Endothelial cell of umbilical vein (primary cell): ENCODE data around the gene CDK5RAP2.

Source experiments
- EZH2 ChIP-seq: IDR thresholded peaks from 2 replicates; pipeline ENCODE4 v1.6.1; 2012; ENCODE audit warnings: borderline replicate concordance, low read depth, mild to moderate bottlenecking, moderate library complexity, low read length, inconsistent platforms; ENCODE audit not compliant: severe bottlenecking
- GATA2 ChIP-seq: IDR thresholded peaks from 2 replicates; pipeline ENCODE4 v1.7.0; 2011; ENCODE audit warnings: low read depth, mild to moderate bottlenecking, moderate library complexity, mixed read lengths, low read length; ENCODE audit not compliant: insufficient read length, insufficient read depth
- JUN ChIP-seq: IDR thresholded peaks from 2 replicates; pipeline ENCODE4 v1.6.1; 2011; ENCODE audit warnings: borderline replicate concordance, low read depth; ENCODE audit not compliant: insufficient read length, insufficient read depth
- MYC ChIP-seq: IDR thresholded peaks from one replicate; pipeline ENCODE4 v1.6.1; 2011; ENCODE audit warnings: mild to moderate bottlenecking, low read depth, low read length
- POLR2A ChIP-seq: IDR thresholded peaks from 2 replicates; pipeline ENCODE4 v1.6.1; 2012; ENCODE audit warnings: low read depth, mild to moderate bottlenecking, control low read depth, low read length
- POLR2AphosphoS5 ChIP-seq: IDR thresholded peaks from 2 replicates; pipeline ENCODE4 v1.6.1; 2012; ENCODE audit warnings: low read depth, mild to moderate bottlenecking, control low read depth, low read length, moderate library complexity; ENCODE audit not compliant: insufficient read depth
- TF ChIP-seq, protein P1 (sequence below), 2 donors: IDR thresholded peaks; 1 replicate in 1 of 2; 2 replicates in 1 of 2; pipeline ENCODE4 v1.5.1; 2011; ENCODE audit warnings: low read length in 2 of 2, mild to moderate bottlenecking in 2 of 2, moderate library complexity in 2 of 2, control low read depth in 1 of 2, inconsistent platforms in 1 of 2, low read depth in 1 of 2; ENCODE audit not compliant: insufficient read depth in 1 of 2; ENCODE audit errors: extremely low read depth in 1 of 2
- TF ChIP-seq, protein P2 (sequence below): IDR thresholded peaks from 2 replicates; pipeline ENCODE4 v1.6.1; 2011; ENCODE audit not compliant: insufficient read depth, insufficient read length

DNA sequence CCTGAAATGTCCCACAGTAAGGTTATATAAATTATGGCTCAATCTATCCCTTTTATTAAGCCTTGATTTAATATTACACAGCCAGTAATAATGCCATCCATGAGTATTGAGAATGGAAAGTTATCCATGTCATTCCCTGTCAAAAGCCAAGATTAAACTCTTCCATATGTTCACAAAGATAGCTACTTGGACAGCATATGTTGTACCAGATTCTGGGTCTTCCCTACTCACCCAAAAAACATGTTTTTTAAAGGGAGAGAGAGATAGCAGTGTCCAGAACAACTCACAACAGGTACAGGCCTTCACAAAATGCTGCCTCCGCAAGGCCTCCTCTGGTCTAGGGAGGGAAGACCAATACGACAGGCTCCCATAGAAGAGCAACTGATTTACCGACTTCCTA is 15.4 kb downstream of the CDK5RAP2 start:
- TF ChIP-seq, protein P1, sequence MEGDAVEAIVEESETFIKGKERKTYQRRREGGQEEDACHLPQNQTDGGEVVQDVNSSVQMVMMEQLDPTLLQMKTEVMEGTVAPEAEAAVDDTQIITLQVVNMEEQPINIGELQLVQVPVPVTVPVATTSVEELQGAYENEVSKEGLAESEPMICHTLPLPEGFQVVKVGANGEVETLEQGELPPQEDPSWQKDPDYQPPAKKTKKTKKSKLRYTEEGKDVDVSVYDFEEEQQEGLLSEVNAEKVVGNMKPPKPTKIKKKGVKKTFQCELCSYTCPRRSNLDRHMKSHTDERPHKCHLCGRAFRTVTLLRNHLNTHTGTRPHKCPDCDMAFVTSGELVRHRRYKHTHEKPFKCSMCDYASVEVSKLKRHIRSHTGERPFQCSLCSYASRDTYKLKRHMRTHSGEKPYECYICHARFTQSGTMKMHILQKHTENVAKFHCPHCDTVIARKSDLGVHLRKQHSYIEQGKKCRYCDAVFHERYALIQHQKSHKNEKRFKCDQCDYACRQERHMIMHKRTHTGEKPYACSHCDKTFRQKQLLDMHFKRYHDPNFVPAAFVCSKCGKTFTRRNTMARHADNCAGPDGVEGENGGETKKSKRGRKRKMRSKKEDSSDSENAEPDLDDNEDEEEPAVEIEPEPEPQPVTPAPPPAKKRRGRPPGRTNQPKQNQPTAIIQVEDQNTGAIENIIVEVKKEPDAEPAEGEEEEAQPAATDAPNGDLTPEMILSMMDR (IDR thresholded peaks at IDR 0.05; ENCODE audit: extremely low read depth in 1 of 2, insufficient read depth in 1 of 2, low read depth in 1 of 2, low read length in 2 of 2), result no peak
- TF ChIP-seq POLR2A (no peak), POLR2AphosphoS5 (no peak), GATA2 (no peak), EZH2 (no peak), JUN (no peak), MYC (no peak)
- TF ChIP-seq, protein P2, sequence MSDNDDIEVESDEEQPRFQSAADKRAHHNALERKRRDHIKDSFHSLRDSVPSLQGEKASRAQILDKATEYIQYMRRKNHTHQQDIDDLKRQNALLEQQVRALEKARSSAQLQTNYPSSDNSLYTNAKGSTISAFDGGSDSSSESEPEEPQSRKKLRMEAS, result no peak
